Trophoblast cell (in vitro differentiated cells and primary cell): Measurements from ENCODE around the gene MYO1D.

Experiments used
- DNase-seq, 2 donors: peaks; one replicate each; pipeline ENCODE4 v3.0.0-alpha.2; 2016
- H2AFZ ChIP-seq: 2 replicates; pipeline ENCODE4 v1.6.1; 2013; ENCODE audit warnings: low read length, moderate library complexity, mild to moderate bottlenecking; ENCODE audit not compliant: insufficient read depth, poor library complexity
- H2AK5ac ChIP-seq: 2 replicates; pipeline ENCODE4 v1.6.1; 2013; ENCODE audit warnings: mild to moderate bottlenecking, low read length
- H2BK120ac ChIP-seq: 2 replicates; pipeline ENCODE4 v1.6.1; 2013; ENCODE audit warnings: low read length, mild to moderate bottlenecking, moderate library complexity; ENCODE audit not compliant: insufficient read depth, poor library complexity
- H2BK12ac ChIP-seq: 2 replicates; pipeline ENCODE4 v1.6.1; 2013; ENCODE audit warnings: mild to moderate bottlenecking, low read length, moderate library complexity
- H2BK5ac ChIP-seq: 2 replicates; pipeline ENCODE4 v1.6.1; 2013; ENCODE audit warnings: low read length, low read depth, moderate library complexity, mild to moderate bottlenecking; ENCODE audit not compliant: poor library complexity
- H3K14ac ChIP-seq: 2 replicates; pipeline ENCODE4 v1.6.1; 2013; ENCODE audit warnings: mild to moderate bottlenecking, low read length
- H3K18ac ChIP-seq: 2 replicates; pipeline ENCODE4 v1.6.1; 2013; ENCODE audit warnings: mild to moderate bottlenecking, low read length
- H3K23ac ChIP-seq: 2 replicates; pipeline ENCODE4 v1.6.1; 2013; ENCODE audit warnings: low read length
- H3K27ac ChIP-seq: 2 replicates; pipeline ENCODE4 v1.5.1; 2013; ENCODE audit warnings: low read depth, mild to moderate bottlenecking, inconsistent platforms, low read length, moderate library complexity
- H3K27me3 ChIP-seq: 2 replicates; pipeline ENCODE4 v1.6.1; 2013; ENCODE audit warnings: inconsistent platforms, mild to moderate bottlenecking, low read length, moderate library complexity; ENCODE audit not compliant: insufficient read depth
- H3K36me3 ChIP-seq, 2 experiments: 1 replicate in 1 of 2; 2 replicates in 1 of 2; pipeline ENCODE4 v1.6.1; 2013; ENCODE audit warnings: low read length in 2 of 2, mild to moderate bottlenecking in 2 of 2, moderate library complexity in 1 of 2; ENCODE audit not compliant: insufficient read depth in 2 of 2, control insufficient read depth in 1 of 2
- H3K4ac ChIP-seq: 2 replicates; pipeline ENCODE4 v1.6.1; 2013; ENCODE audit warnings: low read depth, mild to moderate bottlenecking, low read length, moderate library complexity
- H3K4me1 ChIP-seq, 2 experiments: 1 replicate in 1 of 2; 2 replicates in 1 of 2; pipeline ENCODE4 v1.6.1; 2013; ENCODE audit warnings: low read length in 2 of 2, mild to moderate bottlenecking in 2 of 2, moderate library complexity in 1 of 2; ENCODE audit not compliant: insufficient read depth in 2 of 2, control insufficient read depth in 1 of 2
- H3K4me2 ChIP-seq: 2 replicates; pipeline ENCODE4 v1.6.1; 2013; ENCODE audit warnings: inconsistent platforms, mild to moderate bottlenecking, low read length, moderate library complexity
- H3K4me3 ChIP-seq: 2 replicates; pipeline ENCODE4 v1.5.1; 2013; ENCODE audit warnings: mild to moderate bottlenecking, low read depth, low read length, inconsistent platforms
- H3K79me1 ChIP-seq: one replicate; pipeline ENCODE4 v1.6.1; 2013; ENCODE audit warnings: low read length
- H3K79me2 ChIP-seq: 2 replicates; pipeline ENCODE4 v1.6.1; 2013; ENCODE audit warnings: low read length, mild to moderate bottlenecking; ENCODE audit not compliant: control insufficient read depth, insufficient read depth, poor library complexity
- H3K9ac ChIP-seq: 2 replicates; pipeline ENCODE4 v1.6.1; 2013; ENCODE audit warnings: mild to moderate bottlenecking, low read length
- H3K9me3 ChIP-seq: 2 replicates; pipeline ENCODE4 v1.6.1; 2013; ENCODE audit warnings: low read depth, mild to moderate bottlenecking, control low read depth, inconsistent platforms, low read length; ENCODE audit not compliant: insufficient read depth
- H4K12ac ChIP-seq: 2 replicates; pipeline ENCODE4 v1.6.1; 2013; ENCODE audit warnings: low read depth, mild to moderate bottlenecking, low read length, moderate library complexity
- H4K8ac ChIP-seq: 2 replicates; pipeline ENCODE4 v1.6.1; 2013; ENCODE audit warnings: low read depth, mild to moderate bottlenecking, low read length, moderate library complexity
- H4K91ac ChIP-seq: one replicate; pipeline ENCODE4 v1.6.1; 2013; ENCODE audit warnings: low read depth, mild to moderate bottlenecking, low read length, moderate library complexity
- WGBS: extraction: QIAGEN DNeasy Blood & Tissue Kit; methylation state at CpG from one replicate; pipeline ENCODE4 v1.1.7; 2013; ENCODE audit warnings: missing lambda C conversion rate; ENCODE audit not compliant: insufficient read length, insufficient coverage; ENCODE audit errors: extremely low coverage; 5-methylcytosine and 5-hydroxymethylcytosine counted together

Gene MYO1D

GRCh38 chr17:32859857-32860525 is 16.9 kb downstream of the MYO1D start:
- H3K18ac ChIP-seq, result no peak overlapping the region
- H3K4me1 ChIP-seq, result peaks cover 0 to 2% of the 10 kb centered on the region in 2 experiments
- no peak overlapping the region for H3K14ac ChIP-seq
- H3K23ac ChIP-seq, result no peak overlapping the region
- H3K4ac ChIP-seq, result no peak overlapping the region
- no peak overlapping the region for H3K4me3 ChIP-seq
- no peaks in the 10 kb centered on the region for H3K79me2 ChIP-seq
- H3K79me1 ChIP-seq, result no peaks in the 10 kb centered on the region
- H4K91ac ChIP-seq, result no peak overlapping the region
- no peaks in the 10 kb centered on the region for H3K9me3 ChIP-seq
- no peak overlapping the region for H3K27ac ChIP-seq
- no peak overlapping the region for H4K8ac ChIP-seq
- no peak for DNase-seq
- no peak overlapping the region for H3K4me2 ChIP-seq
- H2AFZ ChIP-seq, result no peak overlapping the region
- no peak overlapping the region for H2BK120ac ChIP-seq
- H3K9ac ChIP-seq, result no peak overlapping the region
- H2AK5ac ChIP-seq, result no peak overlapping the region
- WGBS, result no CpG with 5 or more reads among the region's 2 CpGs
- no peak overlapping the region for H2BK5ac ChIP-seq
- no peaks in the 10 kb centered on the region for H3K36me3 ChIP-seq
- H2BK12ac ChIP-seq, result no peak overlapping the region
- H4K12ac ChIP-seq, result no peak overlapping the region
- no peaks in the 10 kb centered on the region for H3K27me3 ChIP-seq

- Histone ChIP-seq H3K36me3 (no peaks in the 10 kb centered on the region), H3K79me2 (no peaks in the 10 kb centered on the region), H4K91ac (no peak overlapping the region), H3K4me1 (peaks cover 0 to 5% of the 10 kb centered on the region in 2 experiments), H4K8ac (no peak overlapping the region), H3K23ac (no peak overlapping the region), H3K27ac (no peak overlapping the region), H3K18ac (no peak overlapping the region), H3K4me3 (no peak overlapping the region), H3K4ac (no peak overlapping the region), H2AK5ac (no peak overlapping the region), H2BK12ac (no peak overlapping the region), H3K79me1 (no peaks in the 10 kb centered on the region), H3K9ac (no peak overlapping the region), H3K9me3 (no peaks in the 10 kb centered on the region), H2BK5ac (no peak overlapping the region), H4K12ac (no peak overlapping the region), H2BK120ac (no peak overlapping the region), H3K27me3 (no peaks in the 10 kb centered on the region), H2AFZ (no peak overlapping the region), H3K4me2 (no peak overlapping the region), H3K14ac (no peak overlapping the region)
- no CpG with 5 or more reads among the region's 3 CpGs for WGBS
- DNase-seq, result no peak
Observed at GRCh38 chr17:32855620-32856019, 21.3 kb downstream of the MYO1D start.

- H2AFZ ChIP-seq, result no peak overlapping the region
- no peak overlapping the region for H3K4me3 ChIP-seq
- no peak overlapping the region for H3K23ac ChIP-seq
- no peak overlapping the region for H3K4ac ChIP-seq
- H4K12ac ChIP-seq, result no peak overlapping the region
- no peak overlapping the region for H3K18ac ChIP-seq
- no peak overlapping the region for H2BK12ac ChIP-seq
- H3K9me3 ChIP-seq, result no peaks in the 10 kb centered on the region
- H3K9ac ChIP-seq, result no peak overlapping the region
- H2BK5ac ChIP-seq, result no peak overlapping the region
- H2BK120ac ChIP-seq, result no peak overlapping the region
- no peak overlapping the region for H4K8ac ChIP-seq
- no peak overlapping the region for H4K91ac ChIP-seq
- H3K79me1 ChIP-seq, result no peaks in the 10 kb centered on the region
- H3K79me2 ChIP-seq, result no peaks in the 10 kb centered on the region
- DNase-seq, result no peak
- no peaks in the 10 kb centered on the region for H3K36me3 ChIP-seq
- H3K4me2 ChIP-seq, result no peak overlapping the region
- peaks cover 0 to 3% of the 10 kb centered on the region in 2 experiments for H3K4me1 ChIP-seq
- no peak overlapping the region for H3K14ac ChIP-seq
- H3K27me3 ChIP-seq, result no peaks in the 10 kb centered on the region
- no peak overlapping the region for H2AK5ac ChIP-seq
- H3K27ac ChIP-seq, result no peak overlapping the region
- WGBS, result no CpG with 5 or more reads among the region's 5 CpGs
Observed at GRCh38 chr17:32854832-32855389, 22.0 kb downstream of the MYO1D start.

- no peak overlapping the region for H4K8ac ChIP-seq
- no peak overlapping the region for H2BK5ac ChIP-seq
- H3K4me2 ChIP-seq, result no peak overlapping the region
- H3K4me3 ChIP-seq, result no peak overlapping the region
- H3K79me1 ChIP-seq, result no peaks in the 10 kb centered on the region
- H3K23ac ChIP-seq, result no peak overlapping the region
- H3K36me3 ChIP-seq, result no peaks in the 10 kb centered on the region
- H3K79me2 ChIP-seq, result no peaks in the 10 kb centered on the region
- no peak overlapping the region for H3K4ac ChIP-seq
- WGBS, result no CpG with 5 or more reads among the region's 1 CpG
- no peak overlapping the region for H3K14ac ChIP-seq
- no peak overlapping the region for H2BK12ac ChIP-seq
- no peak overlapping the region for H4K91ac ChIP-seq
- no peak overlapping the region for H3K9ac ChIP-seq
- H3K4me1 ChIP-seq, result peaks cover 0 to 2% of the 10 kb centered on the region in 2 experiments
- no peak overlapping the region for H2AFZ ChIP-seq
- no peak overlapping the region for H2AK5ac ChIP-seq
- H3K18ac ChIP-seq, result no peak overlapping the region
- no peak overlapping the region for H2BK120ac ChIP-seq
- H3K27ac ChIP-seq, result no peak overlapping the region
- peak in 1 of 2 donors; percentile 43 for DNase-seq
- H4K12ac ChIP-seq, result no peak overlapping the region
- H3K9me3 ChIP-seq, result no peaks in the 10 kb centered on the region
- no peaks in the 10 kb centered on the region for H3K27me3 ChIP-seq
Observed at GRCh38 chr17:32854207-32854606, 22.7 kb downstream of the MYO1D start.
